Renal pelvis (tissue), 4 donors: ENCODE measurements around the gene TMEM178A. TPM values are rescaled to one million over a fixed set of nuclear protein-coding genes. Genes with fewer than 3 reads are reported as not detected.

Experiments
- DNase-seq: peaks from one replicate; pipeline ENCODE4 v3.0.0-alpha.2; 2013
- polyA plus RNA-seq, 3 donors: library from polyadenylated mRNA; unstranded; fragments of 120-200 nt; gene quantifications; one replicate each; pipeline ENCODE4 v1.2.1, GENCODE V29; 2013; ENCODE audit not compliant: insufficient read length in 3 of 3

The TMEM178A gene
- polyA plus RNA-seq, 3 donors, result 85.0 to 116 (median 93.3) TPM

DNA sequence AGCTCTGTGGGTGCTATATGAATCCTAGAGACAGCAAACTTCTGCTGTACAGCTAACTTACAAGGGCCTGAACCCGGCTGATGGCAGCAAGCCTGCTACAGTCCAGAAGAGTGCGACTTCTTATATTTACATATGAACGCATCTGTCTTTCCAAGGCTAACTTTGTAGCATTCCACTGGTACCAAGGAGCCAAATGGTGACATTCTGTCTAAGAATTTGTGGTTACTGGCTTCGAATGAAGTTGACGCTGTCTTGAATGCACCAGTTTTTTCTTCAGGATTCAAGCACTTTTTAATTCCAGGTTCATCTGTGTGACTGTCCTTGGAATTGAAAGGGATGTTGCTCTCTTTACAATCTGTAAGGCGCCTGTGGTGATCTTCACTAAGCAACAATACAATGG is 70.9 kb downstream of the TMEM178A start:
- no peak for DNase-seq

DNA sequence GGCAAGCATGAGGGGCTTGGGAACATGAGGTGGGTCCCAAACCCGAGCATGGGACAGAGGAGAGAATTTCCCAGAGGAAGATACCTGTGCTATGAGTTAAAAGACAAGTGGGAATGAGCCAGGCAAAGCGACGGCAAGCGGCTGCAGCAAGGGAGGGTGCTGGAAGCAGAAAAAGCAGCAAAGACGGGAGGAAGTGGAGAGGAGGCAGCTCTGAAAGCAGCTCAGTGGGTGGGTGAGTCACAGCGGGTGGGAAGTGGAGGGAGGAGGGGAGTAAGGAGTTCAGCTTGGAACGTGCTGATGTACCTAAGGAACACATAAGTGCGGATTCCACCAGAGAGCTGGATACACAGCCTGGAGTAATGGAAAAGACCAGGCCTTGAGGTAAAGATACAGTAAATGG is 71.9 kb downstream of the TMEM178A start:
- no peak for DNase-seq

DNA sequence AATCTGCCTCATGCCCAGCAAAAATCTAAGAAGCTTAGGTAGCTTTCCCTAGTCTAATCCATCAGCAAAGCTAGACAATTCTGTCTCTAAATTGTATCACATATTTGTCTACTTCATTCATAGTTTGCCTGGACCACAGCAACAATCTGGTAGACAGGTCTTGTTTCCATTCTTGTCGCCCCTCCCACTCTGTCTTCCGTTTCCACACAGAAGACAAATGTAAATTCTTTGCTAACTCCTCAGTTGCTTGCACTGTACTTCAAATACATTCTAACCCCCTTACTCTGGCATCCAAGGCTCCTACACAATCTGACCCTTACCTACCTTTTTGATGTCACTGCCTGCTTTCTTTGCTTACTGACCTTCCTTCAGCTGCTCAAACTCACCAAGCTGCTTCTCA is 73.2 kb downstream of the TMEM178A start:
- DNase-seq, result no peak

DNA sequence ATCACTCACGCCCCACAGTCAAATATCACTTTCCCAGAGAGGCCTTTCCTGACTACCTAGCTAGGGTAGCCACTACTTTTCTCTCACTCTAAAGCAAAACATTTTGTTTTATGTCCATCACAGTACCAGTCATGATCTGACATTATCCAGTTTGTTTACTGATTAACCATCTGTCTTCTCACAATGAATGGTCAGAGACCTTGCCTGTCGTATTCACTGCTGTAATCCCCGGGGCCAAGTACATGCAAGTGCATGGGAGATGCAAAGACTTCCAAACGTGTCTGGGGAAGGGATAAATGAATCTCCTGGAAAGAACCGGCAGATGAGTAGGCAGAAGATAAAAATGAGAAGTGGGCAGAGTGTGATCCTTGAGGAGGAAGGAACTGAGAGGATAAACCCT is 73.7 kb downstream of the TMEM178A start:
- DNase-seq, result no peak

DNA sequence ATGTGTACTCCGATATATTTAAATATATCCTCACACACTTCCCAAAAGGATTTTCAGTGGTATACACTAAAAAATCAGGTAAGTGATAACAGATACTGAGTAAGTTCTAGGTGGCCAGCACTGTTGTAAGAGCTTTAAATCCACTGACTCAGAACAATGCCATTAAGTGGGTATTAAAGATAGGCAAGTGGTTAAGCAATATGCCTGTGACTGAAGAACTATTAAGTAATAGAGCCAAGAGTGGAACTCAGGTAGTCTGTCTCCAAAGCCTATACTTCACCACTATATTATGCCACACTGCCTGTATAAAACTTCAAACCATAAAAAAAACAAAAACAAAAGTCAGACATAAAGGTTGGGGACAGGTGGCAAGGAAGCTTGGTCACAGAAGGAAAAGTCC is 76.2 kb downstream of the TMEM178A start:
- no peak for DNase-seq

DNA sequence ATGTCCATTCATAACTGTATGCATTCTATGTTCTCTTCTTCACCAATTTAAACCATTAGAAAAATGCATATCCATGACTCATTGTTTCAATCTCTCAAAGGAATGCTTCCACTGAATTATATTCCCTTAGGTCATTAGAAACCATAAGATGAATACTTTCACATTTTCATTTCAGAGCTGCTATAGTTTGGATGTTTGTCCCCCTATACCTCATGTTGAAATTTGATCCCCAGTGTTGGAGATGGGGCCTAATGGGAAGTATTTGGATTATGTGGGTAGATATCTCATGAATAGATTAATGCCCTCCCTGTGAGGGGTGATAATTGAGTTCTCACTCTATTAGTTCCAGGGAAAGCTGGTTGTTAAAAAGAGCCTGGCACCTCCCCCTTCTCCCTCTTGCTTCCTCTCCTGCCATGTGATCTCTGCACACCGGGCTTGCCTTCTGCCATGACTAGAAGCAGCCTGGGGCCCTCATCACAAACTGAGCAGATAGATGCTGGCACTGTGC is 77.6 kb downstream of the TMEM178A start:
- DNase-seq, result no peak

DNA sequence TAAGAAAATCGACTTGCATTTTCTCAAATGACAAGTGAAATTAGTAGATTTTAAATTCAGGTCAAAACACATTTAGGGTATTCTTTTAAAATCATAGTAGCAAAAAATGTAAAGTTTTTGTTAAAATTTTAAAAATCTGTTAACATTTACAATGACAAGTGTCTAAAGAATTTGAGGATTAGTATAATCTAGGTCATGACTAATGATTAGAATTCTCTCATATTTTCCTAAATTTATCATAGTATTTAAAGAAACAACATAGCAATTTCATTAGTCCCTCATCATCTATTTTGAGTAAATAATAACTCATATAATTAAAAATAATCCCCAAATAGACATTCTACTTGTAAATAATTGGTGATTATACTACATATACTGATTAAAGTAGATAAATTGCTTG is 89.7 kb downstream of the TMEM178A start:
- DNase-seq, result no peak

DNA sequence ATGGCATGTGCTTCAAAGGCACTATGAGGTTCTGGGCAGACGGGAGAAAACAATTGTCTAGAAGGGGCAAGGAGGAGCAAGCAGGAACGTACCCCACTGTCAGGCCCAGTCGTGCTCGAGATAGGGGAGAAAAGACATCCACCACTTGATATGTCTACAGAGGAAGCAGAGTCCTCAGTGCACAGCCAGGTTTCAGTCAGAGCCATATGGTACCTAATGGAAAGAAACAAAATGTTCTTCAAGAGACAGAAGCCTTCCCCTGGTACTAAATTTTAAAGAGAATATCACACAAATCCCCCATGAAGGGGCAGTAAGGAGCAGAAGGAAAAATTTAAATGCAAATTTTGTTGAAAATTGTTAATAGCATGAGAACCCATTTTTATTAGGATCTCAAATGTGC is 91.4 kb downstream of the TMEM178A start:
- no peak for DNase-seq

DNA sequence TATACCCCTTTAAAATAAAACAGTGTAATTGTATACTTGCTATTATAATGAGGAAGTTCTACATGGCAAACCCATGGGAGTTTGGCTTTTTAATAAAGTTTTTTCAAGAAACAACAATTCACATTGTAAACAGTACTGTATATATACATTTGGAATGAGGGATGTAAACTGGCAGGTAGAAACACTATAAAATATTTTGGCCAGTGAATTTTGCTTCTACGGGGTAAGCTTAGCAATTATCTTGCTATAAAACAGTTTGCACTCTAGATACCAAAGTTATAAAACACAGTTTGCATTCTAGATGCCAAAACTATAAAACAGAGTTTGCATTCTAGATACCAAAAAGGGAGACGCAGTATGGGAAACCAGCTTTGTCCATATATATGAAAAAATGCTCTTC is 96.7 kb downstream of the TMEM178A start:
- DNase-seq, result no peak

Other genes with a start within 250 kb of the TMEM178A start
- gene MAP4K3, start 228.6 kb upstream of the TMEM178A start, polyA plus RNA-seq, result 10 to 100 TPM; 59.7 to 80.7 (median 72.1) TPM
- gene THUMPD2, start 113.3 kb downstream of the TMEM178A start, polyA plus RNA-seq, result 10 to 100 TPM; 18.9 to 23.6 (median 20.5) TPM